HL-60 (cell line): Measurements from ENCODE around the gene HS3ST5.

Experiments
- CTCF ChIP-seq: IDR thresholded peaks from one replicate; pipeline ENCODE4 v1.5.1; 2011; ENCODE audit warnings: low read length, control low read depth, inconsistent platforms; ENCODE audit not compliant: insufficient read depth
- POLR2AphosphoS5 ChIP-seq: IDR thresholded peaks from 2 replicates; pipeline ENCODE4 v1.6.1; 2012; ENCODE audit warnings: low read depth
- REST ChIP-seq: IDR thresholded peaks from 2 replicates; pipeline ENCODE4 v1.6.1; 2012; ENCODE audit warnings: low read depth; ENCODE audit not compliant: insufficient replicate concordance

GRCh38 chr6:114042267-114043016 lies 300.4 kb downstream of the HS3ST5 start:
- TF ChIP-seq CTCF (no peak), REST (no peak), POLR2AphosphoS5 (no peak)
